Keratinocyte (primary cell): ENCODE results near the gene TMEM163. TPM values are rescaled to one million over a fixed set of nuclear protein-coding genes. Genes with fewer than 3 reads are reported as not detected.

Experiments used
- DNase-seq: peaks from one replicate; pipeline ENCODE4 v3.0.0-alpha.2; 2011; ENCODE audit warnings: low read depth, missing footprints, low spot score
- FAIRE-seq: peaks from 2 replicates; lab custom pipeline; 2011; peaks lifted over from hg19 to GRCh38; lab: Jason Lieb, UNC
- H2AFZ ChIP-seq: 2 replicates; pipeline ENCODE4 v1.6.0; 2012; ENCODE audit warnings: low read length, control low read depth, inconsistent platforms; ENCODE audit not compliant: control insufficient read depth
- H3K27ac ChIP-seq: 2 replicates; pipeline ENCODE4 v1.5.1; 2011; ENCODE audit warnings: low read length; ENCODE audit not compliant: control insufficient read depth, insufficient read depth
- H3K27me3 ChIP-seq: 3 replicates; pipeline ENCODE4 v1.6.0; 2011; ENCODE audit warnings: low read length; ENCODE audit not compliant: control insufficient read depth, insufficient read depth; ENCODE audit errors: extremely low read depth
- H3K36me3 ChIP-seq, 2 experiments: 2 replicates in 1 of 2; 3 replicates in 1 of 2; pipeline ENCODE4 v1.5.1; 2011; ENCODE audit warnings: low read length in 2 of 2, mild to moderate bottlenecking in 1 of 2; ENCODE audit not compliant: control insufficient read depth in 2 of 2, insufficient read depth in 2 of 2; ENCODE audit errors: extremely low read depth in 1 of 2
- H3K4me1 ChIP-seq: 3 replicates; pipeline ENCODE4 v1.5.1; 2011; ENCODE audit warnings: low read length; ENCODE audit not compliant: control insufficient read depth, insufficient read depth; ENCODE audit errors: extremely low read depth
- H3K4me2 ChIP-seq: 3 replicates; pipeline ENCODE4 v1.6.0; 2011; ENCODE audit warnings: low read depth, low read length; ENCODE audit not compliant: control insufficient read depth, insufficient read depth; ENCODE audit errors: extremely low read depth
- H3K4me3 ChIP-seq, 3 experiments: fragments of 200-600 bp in 1 of 3; sonication (generic) in 1 of 3; 2 replicates in 2 of 3; 3 replicates in 1 of 3; pipeline ENCODE4 v1.5.1; 2011 to 2016; ENCODE audit warnings: low read length in 3 of 3, mild to moderate bottlenecking in 3 of 3, control low read depth in 2 of 3, inconsistent platforms in 1 of 3, low read depth in 1 of 3, mixed read lengths in 1 of 3, mixed run types in 1 of 3, moderate library complexity in 1 of 3; ENCODE audit not compliant: control insufficient read depth in 2 of 3, insufficient read depth in 2 of 3; ENCODE audit errors: extremely low read depth in 1 of 3
- H3K79me2 ChIP-seq: 2 replicates; pipeline ENCODE4 v1.6.0; 2012; ENCODE audit warnings: low read length; ENCODE audit not compliant: control insufficient read depth, insufficient read depth
- H3K9ac ChIP-seq: 3 replicates; pipeline ENCODE4 v1.6.0; 2011; ENCODE audit warnings: low read length; ENCODE audit not compliant: control insufficient read depth, insufficient read depth; ENCODE audit errors: extremely low read depth
- H3K9me1 ChIP-seq: 3 replicates; pipeline ENCODE4 v1.6.0; 2011; ENCODE audit warnings: low read length; ENCODE audit not compliant: control insufficient read depth, insufficient read depth; ENCODE audit errors: extremely low read depth
- H3K9me3 ChIP-seq: 2 replicates; pipeline ENCODE4 v1.5.1; 2012; ENCODE audit warnings: low read depth, low read length; ENCODE audit not compliant: control insufficient read depth
- H4K20me1 ChIP-seq: 3 replicates; pipeline ENCODE4 v1.6.0; 2011; ENCODE audit warnings: low read length; ENCODE audit not compliant: control insufficient read depth, insufficient read depth; ENCODE audit errors: extremely low read depth
- EZH2 ChIP-seq: IDR thresholded peaks from one replicate; pipeline ENCODE4 v1.6.1; 2012; ENCODE audit warnings: inconsistent platforms, mild to moderate bottlenecking, low read length, moderate library complexity
- dilution Hi-C: fragments of 300-500 bp; cut with MboI; formaldehyde crosslinking; loops from one replicate; pipeline ENCODE4 v1.7.0; 2020; ENCODE audit warnings: low sequenced_read_pairs; ENCODE audit not compliant: extremely low pct_ligation_motif_present
- polyA plus RNA-seq, 5 experiments: library from polyadenylated mRNA; depleted of rRNA in 3 of 5; stranded (reverse) in 3 of 5; stranded (forward) in 1 of 5; unstranded in 1 of 5; fragments of >200 nt; gene quantifications; 1 replicate in 1 of 5; 2 replicates in 3 of 5; 3 replicates in 1 of 5; pipeline versions ENCODE4 v1.2.1 to v1.2.3, GENCODE V29; 2011 to 2012; ENCODE audit warnings: missing spikeins in 2 of 5, low read depth in 1 of 5, low replicate concordance in 1 of 5
- TF ChIP-seq, protein P1 (sequence below), 3 experiments: IDR thresholded peaks in 1 of 3; conservative IDR thresholded peaks in 1 of 3; optimal IDR thresholded peaks in 1 of 3; 2 replicates in 2 of 3; 3 replicates in 1 of 3; pipeline versions ENCODE3 to v1.5.1; 2011; ENCODE audit warnings: low read length in 3 of 3, mild to moderate bottlenecking in 3 of 3, moderate library complexity in 2 of 3, control low read depth in 1 of 3, inconsistent platforms in 1 of 3; ENCODE audit not compliant: insufficient read depth in 2 of 3; ENCODE audit errors: extremely low read depth in 1 of 3

Gene TMEM163
- polyA plus RNA-seq, 1 donor (not counting 4 experiments of a cell fraction or from before 2014, with no cell fraction given) = not detected

GRCh38 chr2:134610871-134611270, 107.9 kb downstream of the TMEM163 start:
- H4K20me1 ChIP-seq = no peaks in the 10 kb centered on the region
- dilution Hi-C loops = no loop called here
- no peak overlapping the region for H3K4me3 ChIP-seq
- DNase-seq (no peak), FAIRE-seq (no peak)
- H3K27ac ChIP-seq = no peak overlapping the region
- H3K4me2 ChIP-seq = no peak overlapping the region
- no peaks in the 10 kb centered on the region for H3K4me1 ChIP-seq
- no peaks in the 10 kb centered on the region for H3K9me1 ChIP-seq
- H3K9me3 ChIP-seq = no peaks in the 10 kb centered on the region
- no peak overlapping the region for H2AFZ ChIP-seq
- no peaks in the 10 kb centered on the region for H3K27me3 ChIP-seq
- H3K9ac ChIP-seq = no peak overlapping the region
- TF ChIP-seq, protein P1, sequence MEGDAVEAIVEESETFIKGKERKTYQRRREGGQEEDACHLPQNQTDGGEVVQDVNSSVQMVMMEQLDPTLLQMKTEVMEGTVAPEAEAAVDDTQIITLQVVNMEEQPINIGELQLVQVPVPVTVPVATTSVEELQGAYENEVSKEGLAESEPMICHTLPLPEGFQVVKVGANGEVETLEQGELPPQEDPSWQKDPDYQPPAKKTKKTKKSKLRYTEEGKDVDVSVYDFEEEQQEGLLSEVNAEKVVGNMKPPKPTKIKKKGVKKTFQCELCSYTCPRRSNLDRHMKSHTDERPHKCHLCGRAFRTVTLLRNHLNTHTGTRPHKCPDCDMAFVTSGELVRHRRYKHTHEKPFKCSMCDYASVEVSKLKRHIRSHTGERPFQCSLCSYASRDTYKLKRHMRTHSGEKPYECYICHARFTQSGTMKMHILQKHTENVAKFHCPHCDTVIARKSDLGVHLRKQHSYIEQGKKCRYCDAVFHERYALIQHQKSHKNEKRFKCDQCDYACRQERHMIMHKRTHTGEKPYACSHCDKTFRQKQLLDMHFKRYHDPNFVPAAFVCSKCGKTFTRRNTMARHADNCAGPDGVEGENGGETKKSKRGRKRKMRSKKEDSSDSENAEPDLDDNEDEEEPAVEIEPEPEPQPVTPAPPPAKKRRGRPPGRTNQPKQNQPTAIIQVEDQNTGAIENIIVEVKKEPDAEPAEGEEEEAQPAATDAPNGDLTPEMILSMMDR (optimal IDR thresholded peaks at IDR 0.05 in 1 of 3, IDR thresholded peaks at IDR 0.05 in 1 of 3, conservative IDR thresholded peaks at IDR 0.05 in 1 of 3; ENCODE audit: extremely low read depth in 1 of 3, insufficient read depth in 2 of 3, low read length in 3 of 3) = no peak
- no peak for TF ChIP-seq EZH2
- no peaks in the 10 kb centered on the region for H3K79me2 ChIP-seq
- H3K36me3 ChIP-seq = no peaks in the 10 kb centered on the region

- no peak overlapping the region for H3K27ac ChIP-seq
- no peak for FAIRE-seq
- dilution Hi-C loops = no loop called here
Measured at GRCh38 chr2:134609924-134610513, 108.8 kb downstream of the TMEM163 start.

More at GRCh38 chr2:134609924-134610513, 108.8 kb downstream of the TMEM163 start:
- Histone ChIP-seq H4K20me1 (no peaks in the 10 kb centered on the region), H3K4me3 (no peak overlapping the region), H3K9me3 (no peaks in the 10 kb centered on the region), H3K4me1 (no peaks in the 10 kb centered on the region), H3K9ac (no peak overlapping the region), H2AFZ (no peak overlapping the region), H3K27me3 (no peaks in the 10 kb centered on the region), H3K4me2 (no peak overlapping the region), H3K36me3 (no peaks in the 10 kb centered on the region), H3K79me2 (no peaks in the 10 kb centered on the region), H3K9me1 (no peaks in the 10 kb centered on the region)
- no peak for TF ChIP-seq EZH2
- TF ChIP-seq, protein P1 (optimal IDR thresholded peaks at IDR 0.05 in 1 of 3, IDR thresholded peaks at IDR 0.05 in 1 of 3, conservative IDR thresholded peaks at IDR 0.05 in 1 of 3; ENCODE audit: extremely low read depth in 1 of 3, insufficient read depth in 2 of 3, low read length in 3 of 3) = no peak
- DNase-seq = no peak
